ENCODE results near the gene LYZL6. TPM values are rescaled to one million over a fixed set of nuclear protein-coding genes. Genes with fewer than 3 reads are reported as not detected.

The LYZL6 gene
- total and polyA plus RNA-seq, 2 experiments from 2014 or later = not detected

GRCh38 chr17:35892091-35893035, 51.1 kb downstream of the LYZL6 start:
- H3K4me2 ChIP-seq = no peak overlapping the region
- WGBS (ENCODE audit: low lambda C conversion rate, missing lambda C conversion rate) = 79% methylated on average over 6 of the region's 6 CpGs

DNA sequence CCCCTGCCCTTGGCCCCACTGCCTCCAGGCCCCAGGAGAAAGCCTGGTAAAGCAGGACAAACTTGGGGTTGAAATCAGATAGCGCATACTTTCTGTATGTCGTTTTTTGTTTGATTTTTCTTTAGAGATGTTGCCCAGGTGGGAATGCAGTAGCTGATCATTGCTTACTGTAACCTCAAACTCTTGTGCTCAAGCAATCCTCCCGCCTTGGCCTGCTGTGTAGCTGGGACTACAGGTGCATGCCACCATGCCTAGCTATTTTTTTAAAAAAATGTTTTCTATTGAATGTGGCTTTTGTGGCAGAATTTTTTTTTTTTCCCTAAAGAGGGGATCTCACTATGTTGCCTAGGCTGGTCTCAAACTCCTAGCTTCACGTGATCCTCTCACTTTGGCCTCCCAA, 52.2 kb downstream of the LYZL6 start:
- H3K27ac ChIP-seq = no peak overlapping the region

More at GRCh38 chr17:35892091-35893035, 51.1 kb downstream of the LYZL6 start:
- H3K9me3 ChIP-seq (ENCODE audit: low read depth) = no peaks in the 10 kb centered on the region
- DNase-seq (ENCODE audit: low spot score) = no peak
- no peaks in the 10 kb centered on the region for H3K36me3 ChIP-seq (replicated peaks; ENCODE audit: insufficient read depth, low read depth)
- no peak overlapping the region for H3K27ac ChIP-seq
- H4K20me1 ChIP-seq (ENCODE audit: insufficient read depth, poor library complexity, severe bottlenecking) = no peaks in the 10 kb centered on the region
- H3K27me3 ChIP-seq = no peaks in the 10 kb centered on the region
- H3K79me2 ChIP-seq = no peaks in the 10 kb centered on the region
- H3K4me3 ChIP-seq = no peak overlapping the region
- no peaks in the 10 kb centered on the region for H3K9me2 ChIP-seq (replicated peaks; ENCODE audit: insufficient read depth)
- H2AFZ ChIP-seq = no peak overlapping the region
- H3K4me1 ChIP-seq (ENCODE audit: insufficient read depth) = peaks cover 13% of the 10 kb centered on the region
- TF ChIP-seq EZH2 (IDR thresholded peaks at IDR 0.05; ENCODE audit: borderline replicate concordance) = no peak
- TF ChIP-seq CTCF (IDR thresholded peaks at IDR 0.05; ENCODE audit: poor library complexity) = no peak
- TF ChIP-seq EZH2phosphoT487 (IDR thresholded peaks at IDR 0.05; ENCODE audit: low read depth, severe bottlenecking, unreplicated experiment) = no peak

GRCh38 chr17:35890774-35891155, 52.7 kb downstream of the LYZL6 start:
- Histone ChIP-seq H3K79me2 (no peaks in the 10 kb centered on the region), H3K4me3 (no peak overlapping the region), H3K4me1 (ENCODE audit: insufficient read depth) (peaks cover 13% of the 10 kb centered on the region), H3K4me2 (no peak overlapping the region), H2AFZ (no peak overlapping the region), H3K9me3 (ENCODE audit: low read depth) (no peaks in the 10 kb centered on the region), H3K36me3 (replicated peaks; ENCODE audit: insufficient read depth, low read depth) (no peaks in the 10 kb centered on the region), H3K27ac (no peak overlapping the region), H3K27me3 (no peaks in the 10 kb centered on the region), H3K9me2 (replicated peaks; ENCODE audit: insufficient read depth) (no peaks in the 10 kb centered on the region), H4K20me1 (ENCODE audit: insufficient read depth, poor library complexity, severe bottlenecking) (no peaks in the 10 kb centered on the region)
- no peak for TF ChIP-seq EZH2phosphoT487 (IDR thresholded peaks at IDR 0.05; ENCODE audit: low read depth, severe bottlenecking, unreplicated experiment)
- no peak for TF ChIP-seq CTCF (IDR thresholded peaks at IDR 0.05; ENCODE audit: poor library complexity)
- TF ChIP-seq EZH2 (IDR thresholded peaks at IDR 0.05; ENCODE audit: borderline replicate concordance) = no peak
- WGBS (ENCODE audit: low lambda C conversion rate, missing lambda C conversion rate) = 42% methylated on average over 4 of the region's 4 CpGs
- DNase-seq (ENCODE audit: low spot score) = no peak

More for the DNA sequence above, 52.2 kb downstream of the LYZL6 start:
- Histone ChIP-seq H3K79me2 (no peaks in the 10 kb centered on the region), H3K9me2 (replicated peaks; ENCODE audit: insufficient read depth) (no peaks in the 10 kb centered on the region), H3K27me3 (no peaks in the 10 kb centered on the region), H4K20me1 (ENCODE audit: insufficient read depth, poor library complexity, severe bottlenecking) (no peaks in the 10 kb centered on the region), H3K4me3 (no peak overlapping the region), H3K4me1 (ENCODE audit: insufficient read depth) (peaks cover 13% of the 10 kb centered on the region), H3K9me3 (ENCODE audit: low read depth) (no peaks in the 10 kb centered on the region), H3K4me2 (no peak overlapping the region), H3K36me3 (replicated peaks; ENCODE audit: insufficient read depth, low read depth) (no peaks in the 10 kb centered on the region), H2AFZ (no peak overlapping the region)
- DNase-seq (ENCODE audit: low spot score) = no peak
- WGBS (ENCODE audit: low lambda C conversion rate, missing lambda C conversion rate) = 76% methylated on average over 4 of the region's 4 CpGs
- TF ChIP-seq EZH2 (IDR thresholded peaks at IDR 0.05; ENCODE audit: borderline replicate concordance) (no peak), CTCF (IDR thresholded peaks at IDR 0.05; ENCODE audit: poor library complexity) (no peak), EZH2phosphoT487 (IDR thresholded peaks at IDR 0.05; ENCODE audit: low read depth, severe bottlenecking, unreplicated experiment) (no peak)

Measured in hepatocyte (in vitro differentiated cells).